Muscle of leg (tissue), 16 donors: ENCODE results near the gene TTC24. TPM values are rescaled to one million over a fixed set of nuclear protein-coding genes. Genes with fewer than 3 reads are reported as not detected.

ENCODE experiments used
- DNase-seq: peaks from one replicate; pipeline ENCODE4 v3.0.0; 2013
- H3K27ac ChIP-seq: one replicate; pipeline ENCODE4 v1.5.1; 2013; ENCODE audit warnings: mild to moderate bottlenecking, low read length, control low read depth
- H3K27me3 ChIP-seq: one replicate; pipeline ENCODE4 v1.6.1; 2013; ENCODE audit warnings: low read length; ENCODE audit not compliant: control insufficient read depth, insufficient read depth
- H3K36me3 ChIP-seq: one replicate; pipeline ENCODE4 v1.6.1; 2013; ENCODE audit warnings: low read length; ENCODE audit not compliant: control insufficient read depth, insufficient read depth
- H3K4me1 ChIP-seq: one replicate; pipeline ENCODE4 v1.6.1; 2013; ENCODE audit warnings: low read length; ENCODE audit not compliant: control insufficient read depth, insufficient read depth
- H3K4me3 ChIP-seq: one replicate; pipeline ENCODE4 v1.5.1; 2013; ENCODE audit warnings: low read length, control low read depth
- H3K9me3 ChIP-seq: replicated peaks from 2 replicates; pipeline ENCODE4 v1.6.1; 2013; ENCODE audit warnings: low read depth, low read length; ENCODE audit not compliant: control insufficient read depth
- WGBS: methylation state at CpG from one replicate; pipeline ENCODE4 v1.1.5; 2013; ENCODE audit warnings: missing lambda C conversion rate; ENCODE audit not compliant: insufficient coverage; 5-methylcytosine and 5-hydroxymethylcytosine counted together
- long read RNA-seq, 11 donors: transcript quantifications; one replicate each; lab custom pipeline, GENCODE V29; 2026
- polyA plus RNA-seq, 8 donors: library from polyadenylated mRNA; unstranded; fragments of 120-200 nt; gene quantifications; one replicate each; pipeline versions ENCODE4 v1.2.1 to v1.2.3, GENCODE V29; 2013; ENCODE audit warnings: inconsistent platforms in 1 of 8, low replicate concordance in 1 of 8; ENCODE audit not compliant: insufficient read length in 8 of 8, insufficient read depth in 1 of 8
- total RNA-seq: library from RNA; stranded (reverse); fragments of 120-200 nt; gene quantifications from one replicate; pipeline ENCODE4 v1.2.4, GENCODE V29; 2013

Gene TTC24
- total RNA-seq, result 0.09 TPM
- under 1 TPM; 0.05 to 0.61 (median 0.20) TPM for polyA plus RNA-seq
- long read RNA-seq, donor 1, result 0 reads
- long read RNA-seq, donor 2, result 0 reads
- long read RNA-seq, donor 3, result 0 reads
- long read RNA-seq, donor 4, result 0 reads
- long read RNA-seq, donor 5, result 0 reads
- long read RNA-seq, donor 6, result 0 reads
- long read RNA-seq, donor 7, result 0 reads
- long read RNA-seq, donor 8, result 0 reads
- long read RNA-seq, donor 9, partial matches to known transcripts, result 12 of 21 reads
- long read RNA-seq, donor 9, other reads (novel, unspliced or antisense), result 9 of 21 reads
- long read RNA-seq, donor 10, result 0 reads
- long read RNA-seq, donor 11, result 0 reads

DNA sequence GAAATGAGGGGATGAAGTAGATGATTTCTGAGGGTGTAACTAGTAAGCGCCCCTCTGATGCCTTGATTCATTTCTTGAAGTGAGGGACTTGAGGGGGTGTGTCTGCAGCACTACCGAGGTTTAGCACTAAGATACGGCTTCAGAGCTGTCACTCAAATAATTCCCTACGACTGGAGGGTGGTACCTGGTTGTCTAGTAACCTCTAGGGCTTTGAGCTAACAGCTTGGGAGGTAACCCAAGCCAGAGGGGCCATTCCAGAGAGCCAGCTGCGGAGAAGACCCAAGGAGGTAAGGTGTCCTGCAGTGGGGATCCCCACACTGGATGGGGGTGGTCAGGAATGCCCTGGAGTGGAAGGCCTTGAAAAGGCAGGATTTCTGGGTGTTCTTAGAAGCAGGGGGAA is at the start of gene TTC24:
Gene TTC24, plus strand, starts transcription at position 252 of the 400 bp plus-strand sequence. CDS start 1,642 bp downstream, outside the sequence.
- H3K36me3 ChIP-seq, result no peaks in the 10 kb centered on the region
- DNase-seq, result no peak
- no peaks in the 10 kb centered on the region for H3K9me3 ChIP-seq
- H3K4me3 ChIP-seq, result no peak within 1 kb of the TSS
- 71% methylated on average over 1 of the region's 5 CpGs for WGBS
- H3K27ac ChIP-seq, result no peak within 1 kb of the TSS
- H3K27me3 ChIP-seq, result peaks cover 5% of the 10 kb centered on the region
- H3K4me1 ChIP-seq, result peaks cover 5% of the 10 kb centered on the region

- Histone ChIP-seq H3K36me3 (peaks cover 55% of the 10 kb centered on the region), H3K4me3 (no peak overlapping the region), H3K9me3 (no peaks in the 10 kb centered on the region), H3K27ac (no peak overlapping the region), H3K4me1 (peaks cover 15% of the 10 kb centered on the region), H3K27me3 (no peaks in the 10 kb centered on the region)
- DNase-seq, result no peak
- WGBS, result 94% methylated on average over 9 of the region's 18 CpGs
Measured at GRCh38 chr1:156530006-156530405, 49.5 kb upstream of the TTC24 start.

DNA sequence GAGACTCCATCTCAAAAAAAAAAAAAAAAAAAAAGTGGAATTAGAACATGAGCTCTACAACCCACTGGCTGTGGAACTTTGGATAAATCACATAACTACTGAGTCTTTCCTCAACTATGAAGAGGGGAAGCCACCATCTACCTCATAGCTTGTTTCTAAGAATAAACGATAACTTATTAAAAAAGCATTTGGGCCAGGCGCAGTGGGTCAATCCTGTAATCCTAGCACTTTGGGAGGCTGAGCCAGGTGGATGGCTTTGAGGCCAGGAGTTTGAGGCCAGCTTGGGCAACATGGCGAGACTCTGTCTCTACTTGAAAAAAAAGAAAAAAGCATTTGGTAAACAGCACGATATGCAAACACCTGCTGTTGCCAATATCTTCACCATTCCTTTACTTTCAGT is 47.1 kb upstream of the TTC24 start:
- no peaks in the 10 kb centered on the region for H3K9me3 ChIP-seq
- H3K4me3 ChIP-seq, result no peak overlapping the region
- peaks cover 62% of the 10 kb centered on the region for H3K36me3 ChIP-seq
- H3K27ac ChIP-seq, result no peak overlapping the region
- H3K27me3 ChIP-seq, result no peaks in the 10 kb centered on the region
- no peak for DNase-seq
- WGBS, result 83% methylated on average over 1 of the region's 4 CpGs
- peaks cover 5% of the 10 kb centered on the region for H3K4me1 ChIP-seq

GRCh38 chr1:156533568-156534220 is 45.8 kb upstream of the TTC24 start:
- H3K36me3 ChIP-seq, result peaks cover 61% of the 10 kb centered on the region
- no peaks in the 10 kb centered on the region for H3K9me3 ChIP-seq
- no peaks in the 10 kb centered on the region for H3K27me3 ChIP-seq
- no peaks in the 10 kb centered on the region for H3K4me1 ChIP-seq
- no peak overlapping the region for H3K27ac ChIP-seq
- DNase-seq, result no peak
- no peak overlapping the region for H3K4me3 ChIP-seq
- WGBS, result 87% methylated on average over 8 of the region's 11 CpGs

- DNase-seq, result no peak
- H3K36me3 ChIP-seq, result peaks cover 62% of the 10 kb centered on the region
- no peaks in the 10 kb centered on the region for H3K9me3 ChIP-seq
- WGBS, result 98% methylated on average over 10 of the region's 12 CpGs
- H3K27ac ChIP-seq, result no peak overlapping the region
- H3K4me1 ChIP-seq, result no peaks in the 10 kb centered on the region
- no peaks in the 10 kb centered on the region for H3K27me3 ChIP-seq
- no peak overlapping the region for H3K4me3 ChIP-seq
Measured at GRCh38 chr1:156534424-156535060, 45.0 kb upstream of the TTC24 start.

DNA sequence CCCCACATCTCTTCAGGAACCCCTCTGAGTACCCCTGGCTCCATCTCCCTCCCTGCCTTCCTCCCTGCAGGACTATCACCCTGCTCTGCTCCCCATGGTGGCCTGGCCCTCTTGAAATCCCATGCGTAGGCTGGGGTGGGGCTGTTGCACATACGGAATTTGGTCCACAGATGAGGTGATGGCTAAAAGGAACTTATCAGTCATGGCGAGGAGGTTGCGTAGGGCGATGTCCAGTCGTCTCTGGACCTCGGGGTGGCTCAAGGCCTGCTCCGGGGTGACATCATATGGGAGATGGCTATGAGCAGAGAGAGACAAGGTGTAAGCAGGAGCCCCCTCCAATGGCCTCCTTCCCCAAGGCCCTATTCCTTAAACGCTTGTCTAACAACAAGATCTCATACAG is 42.5 kb upstream of the TTC24 start:
- no peaks in the 10 kb centered on the region for H3K9me3 ChIP-seq
- H3K27me3 ChIP-seq, result no peaks in the 10 kb centered on the region
- DNase-seq, result no peak
- H3K27ac ChIP-seq, result no peak overlapping the region
- no peak overlapping the region for H3K4me3 ChIP-seq
- no peaks in the 10 kb centered on the region for H3K4me1 ChIP-seq
- H3K36me3 ChIP-seq, result peaks cover 59% of the 10 kb centered on the region
- 91% methylated on average over 8 of the region's 9 CpGs for WGBS

GRCh38 chr1:156538711-156539440 is 40.6 kb upstream of the TTC24 start:
- H3K9me3 ChIP-seq, result no peaks in the 10 kb centered on the region
- H3K27me3 ChIP-seq, result no peaks in the 10 kb centered on the region
- no peak for DNase-seq
- H3K36me3 ChIP-seq, result peaks cover 52% of the 10 kb centered on the region
- H3K4me3 ChIP-seq, result no peak overlapping the region
- H3K27ac ChIP-seq, result no peak overlapping the region
- 84% methylated on average over 8 of the region's 10 CpGs for WGBS
- H3K4me1 ChIP-seq, result no peaks in the 10 kb centered on the region

DNA sequence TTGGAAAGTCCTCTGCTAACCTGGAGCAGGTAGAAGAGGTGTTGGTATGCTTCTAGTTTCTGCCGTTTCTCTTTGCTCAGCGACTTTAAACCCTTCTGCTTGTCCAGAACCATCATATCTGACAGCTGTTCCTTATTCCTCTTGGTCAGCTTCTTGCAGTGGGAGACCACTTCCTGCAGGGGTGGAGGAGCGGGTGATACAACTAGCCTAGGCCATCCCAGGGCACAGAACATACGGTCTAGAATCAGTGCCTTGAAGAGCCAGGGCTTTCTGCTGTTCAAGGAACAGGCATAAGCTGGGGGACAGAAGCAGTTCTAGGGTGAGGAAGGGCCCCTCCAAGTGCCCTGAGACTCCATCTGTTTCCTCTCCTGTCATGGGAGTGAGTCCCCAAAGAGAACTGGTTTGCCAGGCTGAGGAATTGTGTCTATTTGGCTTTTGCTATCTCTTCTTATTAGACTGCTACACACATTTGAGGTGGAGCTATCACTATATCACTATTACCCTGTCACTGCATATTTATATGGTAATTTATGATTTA is 39.6 kb upstream of the TTC24 start:
- peak; percentile 47 for DNase-seq
- H3K36me3 ChIP-seq, result peaks cover 45% of the 10 kb centered on the region
- H3K4me3 ChIP-seq, result no peak overlapping the region
- no peak overlapping the region for H3K27ac ChIP-seq
- H3K9me3 ChIP-seq, result no peaks in the 10 kb centered on the region
- H3K27me3 ChIP-seq, result no peaks in the 10 kb centered on the region
- no peaks in the 10 kb centered on the region for H3K4me1 ChIP-seq
- 73% methylated on average over 2 of the region's 4 CpGs for WGBS

GRCh38 chr1:156540955-156541354 is 38.6 kb upstream of the TTC24 start:
- peaks cover 37% of the 10 kb centered on the region for H3K36me3 ChIP-seq
- no peak for DNase-seq
- WGBS, result 87% methylated on average over 2 of the region's 2 CpGs
- H3K9me3 ChIP-seq, result no peaks in the 10 kb centered on the region
- no peaks in the 10 kb centered on the region for H3K4me1 ChIP-seq
- H3K27ac ChIP-seq, result no peak overlapping the region
- no peaks in the 10 kb centered on the region for H3K27me3 ChIP-seq
- H3K4me3 ChIP-seq, result no peak overlapping the region
